ENCODE data around the gene IFFO2. TPM values are rescaled to one million over a fixed set of nuclear protein-coding genes. Genes with fewer than 3 reads are reported as not detected.

Gene IFFO2
- total RNA-seq, 1 donor from 2014 or later, result 131 TPM

- intact Hi-C loops (cut with DNase I), result loop anchor here (1.0 kb wide), 2 partner anchors 24 to 28 kb away; no protein-coding TSS in a partner anchor
- Histone ChIP-seq H3K9me3 (no peaks in the 10 kb centered on the region), H3K4me3 (peak overlapping the region; percentile 46 to 62), H3K4me1 (peaks cover 35 to 69% of the 10 kb centered on the region in 2 donors), H3K27ac (peak overlapping the region; percentile 94 to 97), H3K36me3 (no peaks in the 10 kb centered on the region), H3K27me3 (no peaks in the 10 kb centered on the region)
- peak in 1 of 2 donors; percentile 83 for DNase-seq (ENCODE audit: low spot score in 2 of 2)
- TF ChIP-seq, protein P1, sequence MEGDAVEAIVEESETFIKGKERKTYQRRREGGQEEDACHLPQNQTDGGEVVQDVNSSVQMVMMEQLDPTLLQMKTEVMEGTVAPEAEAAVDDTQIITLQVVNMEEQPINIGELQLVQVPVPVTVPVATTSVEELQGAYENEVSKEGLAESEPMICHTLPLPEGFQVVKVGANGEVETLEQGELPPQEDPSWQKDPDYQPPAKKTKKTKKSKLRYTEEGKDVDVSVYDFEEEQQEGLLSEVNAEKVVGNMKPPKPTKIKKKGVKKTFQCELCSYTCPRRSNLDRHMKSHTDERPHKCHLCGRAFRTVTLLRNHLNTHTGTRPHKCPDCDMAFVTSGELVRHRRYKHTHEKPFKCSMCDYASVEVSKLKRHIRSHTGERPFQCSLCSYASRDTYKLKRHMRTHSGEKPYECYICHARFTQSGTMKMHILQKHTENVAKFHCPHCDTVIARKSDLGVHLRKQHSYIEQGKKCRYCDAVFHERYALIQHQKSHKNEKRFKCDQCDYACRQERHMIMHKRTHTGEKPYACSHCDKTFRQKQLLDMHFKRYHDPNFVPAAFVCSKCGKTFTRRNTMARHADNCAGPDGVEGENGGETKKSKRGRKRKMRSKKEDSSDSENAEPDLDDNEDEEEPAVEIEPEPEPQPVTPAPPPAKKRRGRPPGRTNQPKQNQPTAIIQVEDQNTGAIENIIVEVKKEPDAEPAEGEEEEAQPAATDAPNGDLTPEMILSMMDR (IDR thresholded peaks at IDR 0.05), result peak; percentile 35 to 50 (median 45)
Measured at GRCh38 chr1:18949686-18950400, 6.6 kb downstream of the IFFO2 start.

DNA sequence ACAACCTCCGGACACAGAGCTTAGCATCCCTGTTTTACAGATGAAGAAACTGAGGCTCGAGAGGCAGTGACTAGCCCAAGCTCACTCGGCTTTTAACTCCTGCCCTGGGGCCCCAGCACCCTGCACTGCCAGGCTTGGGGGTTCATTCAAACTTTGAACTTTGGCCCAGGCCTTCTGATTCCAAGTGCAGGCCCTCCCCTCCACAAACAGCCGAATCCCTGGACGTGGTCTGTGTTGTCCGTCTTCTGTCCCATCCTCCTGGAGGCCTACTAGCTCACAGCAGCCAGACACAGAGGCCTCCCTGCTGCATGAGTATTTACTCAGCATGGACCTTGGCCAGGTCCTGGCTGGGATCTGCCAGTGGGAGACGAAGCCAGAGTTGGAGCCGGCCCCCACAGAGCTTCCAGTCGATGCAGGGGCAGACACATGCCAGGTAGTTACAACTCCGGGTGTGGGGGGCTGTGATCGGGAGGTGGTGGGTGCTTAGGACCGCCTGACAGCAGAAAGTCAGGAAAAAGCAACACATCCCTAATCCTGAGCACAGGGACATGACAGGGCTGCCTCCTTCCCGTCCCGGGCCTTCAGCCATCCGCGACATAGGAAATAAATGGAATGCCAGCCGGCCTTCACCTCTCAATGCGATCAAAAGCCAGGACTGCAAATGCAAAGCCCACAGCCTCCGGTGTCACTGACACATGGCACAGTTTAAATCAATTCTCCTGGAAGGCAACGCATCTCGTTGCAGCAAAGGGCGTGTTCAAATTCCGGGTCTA is 7.4 kb downstream of the IFFO2 start:
- Histone ChIP-seq H3K36me3 (no peaks in the 10 kb centered on the region), H3K4me3 (peak overlapping the region; percentile 46 to 62), H3K9me3 (no peaks in the 10 kb centered on the region), H3K27me3 (no peaks in the 10 kb centered on the region), H3K4me1 (peaks cover 38 to 77% of the 10 kb centered on the region in 2 donors), H3K27ac (peak overlapping the region; percentile 94 to 97)
- TF ChIP-seq, protein P1 (IDR thresholded peaks at IDR 0.05), result peak in 2 of 3 experiments; percentile 4 to 23
- intact Hi-C loops (cut with DNase I), result no loop called here
- peak in 1 of 2 donors; percentile 87 for DNase-seq (ENCODE audit: low spot score in 2 of 2)

DNA sequence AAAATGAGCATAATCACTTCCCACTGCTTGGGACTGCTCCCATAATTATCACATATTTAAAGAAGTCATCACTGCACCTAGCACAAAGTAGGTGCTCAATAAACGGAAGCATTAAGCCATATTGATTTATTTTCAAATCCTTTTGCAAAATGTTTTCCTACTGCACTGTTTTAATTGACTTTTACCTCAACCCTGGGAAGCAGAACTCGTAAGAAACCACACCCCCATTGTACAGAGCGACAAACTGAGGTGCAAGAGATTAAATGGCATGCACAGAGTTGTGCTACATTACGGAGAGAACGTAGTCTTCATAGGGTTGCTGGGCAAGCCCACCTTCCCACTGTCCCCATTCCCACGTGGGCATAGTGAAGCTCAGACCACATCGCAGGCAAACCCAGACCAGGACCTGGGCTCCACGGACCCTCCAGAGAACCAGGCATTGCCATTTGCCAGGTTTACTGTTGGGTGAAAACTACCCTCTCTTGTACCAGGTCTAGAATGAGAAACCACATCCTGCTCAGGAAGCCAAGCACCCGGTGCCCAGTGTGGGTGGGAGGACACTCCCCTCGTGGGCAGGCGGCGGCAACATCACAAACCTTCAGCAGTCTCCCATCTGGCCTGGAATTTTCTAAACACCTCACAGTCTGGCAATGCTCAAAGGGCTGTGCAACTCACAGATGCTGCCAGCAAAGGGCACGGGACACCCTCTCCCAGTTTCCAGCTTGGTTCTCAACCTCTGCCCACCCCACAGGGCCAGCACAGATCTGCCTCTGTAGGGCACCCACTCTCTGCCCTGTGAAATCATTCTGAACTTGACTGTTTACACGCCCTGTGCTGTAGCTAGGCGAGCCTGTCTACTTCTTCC is 8.2 kb downstream of the IFFO2 start:
- TF ChIP-seq, protein P1 (IDR thresholded peaks at IDR 0.05), result no peak
- peak overlapping the region in 1 of 2 donors; percentile 62 for H3K4me3 ChIP-seq
- H3K4me1 ChIP-seq, result peaks cover 38 to 72% of the 10 kb centered on the region in 2 donors
- no peaks in the 10 kb centered on the region for H3K27me3 ChIP-seq
- intact Hi-C loops (cut with DNase I), result no loop called here
- H3K9me3 ChIP-seq, result no peaks in the 10 kb centered on the region
- DNase-seq (ENCODE audit: low spot score in 2 of 2), result peak; percentile 58 to 84
- H3K27ac ChIP-seq, result peak overlapping the region; percentile 94 to 97
- no peaks in the 10 kb centered on the region for H3K36me3 ChIP-seq

DNA sequence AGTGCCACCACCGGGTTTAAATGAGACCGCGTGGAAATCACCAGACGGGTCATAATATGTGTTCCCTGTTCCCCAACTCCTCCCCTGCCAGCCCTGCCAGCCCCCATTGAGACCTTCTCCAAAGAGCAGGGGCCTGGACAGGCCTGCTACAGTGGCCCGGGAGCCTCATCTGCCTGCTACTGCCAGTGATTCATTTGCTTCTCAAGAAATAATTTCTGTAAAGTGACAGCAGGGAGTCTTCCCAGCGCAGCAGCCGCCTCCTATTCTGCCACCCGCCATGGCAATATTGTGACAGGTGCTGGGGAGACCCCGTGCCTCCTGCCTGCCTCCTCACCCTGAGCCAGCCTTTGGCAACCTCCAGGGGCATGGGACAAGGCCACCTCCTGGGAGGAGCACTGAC is 8.9 kb downstream of the IFFO2 start:
- Histone ChIP-seq H3K9me3 (no peaks in the 10 kb centered on the region), H3K4me1 (peaks cover 38 to 72% of the 10 kb centered on the region in 2 donors), H3K4me3 (no peak overlapping the region), H3K27me3 (no peaks in the 10 kb centered on the region), H3K36me3 (no peaks in the 10 kb centered on the region), H3K27ac (peak overlapping the region; percentile 94 to 97)
- intact Hi-C loops (cut with DNase I), result no loop called here
- TF ChIP-seq, protein P1 (IDR thresholded peaks at IDR 0.05), result no peak
- DNase-seq (ENCODE audit: low spot score in 2 of 2), result no peak
